Measurements from ENCODE around the gene ITGAV.

The ITGAV gene

DNA sequence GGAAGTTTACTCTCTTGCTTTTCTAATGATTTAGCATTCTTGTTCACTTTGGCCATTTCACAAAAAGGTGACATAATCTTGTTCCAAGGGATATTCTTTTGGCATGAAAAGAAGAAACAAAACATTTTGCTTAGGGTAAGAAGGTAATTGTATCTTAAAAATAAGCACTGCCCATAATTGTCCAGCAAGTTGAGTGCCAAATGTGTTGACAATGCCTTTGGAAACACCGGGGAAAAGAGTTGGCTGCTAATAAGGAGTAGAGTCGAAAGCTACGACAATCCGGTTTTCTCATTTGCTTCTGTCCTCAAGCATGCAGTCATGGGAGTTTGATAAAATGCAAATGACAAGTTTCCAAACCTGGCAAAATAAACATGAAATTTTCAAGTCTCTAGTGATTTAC lies 27.3 kb downstream of the ITGAV start:
- no peak for DNase-seq

DNA sequence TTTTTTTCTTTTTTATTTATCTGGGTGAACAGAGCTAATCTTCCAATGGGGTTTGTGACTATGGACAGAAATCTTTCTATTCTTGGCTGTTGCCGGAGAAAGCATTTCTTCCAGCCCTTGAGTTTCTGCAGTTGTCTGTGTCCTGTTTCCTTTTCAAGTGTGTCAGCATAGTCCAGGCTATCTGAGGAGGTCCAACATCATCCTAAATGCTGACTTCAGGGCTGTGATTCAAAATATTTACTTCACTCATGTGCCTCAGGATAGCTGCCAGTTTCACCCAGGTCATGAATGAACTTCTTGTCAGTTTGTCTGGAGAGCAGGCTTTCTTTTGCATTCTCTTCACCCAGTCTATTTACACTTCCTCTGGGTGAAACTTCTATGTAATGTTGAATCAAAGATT lies 27.9 kb downstream of the ITGAV start:
- no peak for DNase-seq

DNA sequence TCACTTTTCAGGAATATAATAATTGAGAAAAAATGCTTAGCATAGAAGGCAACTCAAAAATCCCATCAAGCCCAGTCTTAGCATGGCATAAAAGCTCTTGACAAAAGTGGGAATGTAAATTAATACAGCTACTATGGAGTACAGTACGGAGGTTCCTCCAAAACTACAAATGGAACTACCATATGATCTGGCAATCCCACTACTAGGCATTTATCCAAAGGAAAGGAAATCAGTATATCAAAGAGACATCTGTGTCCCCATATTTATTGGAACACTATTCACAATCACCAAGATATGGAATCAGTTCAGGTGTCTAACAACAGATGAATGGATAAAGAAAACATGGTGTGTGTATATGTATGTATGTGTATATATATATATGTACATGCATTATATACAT lies 28.8 kb downstream of the ITGAV start:
- DNase-seq = no peak

GRCh38 chr2:186623084-186623483 lies 33.2 kb downstream of the ITGAV start:
- DNase-seq = no peak

DNA sequence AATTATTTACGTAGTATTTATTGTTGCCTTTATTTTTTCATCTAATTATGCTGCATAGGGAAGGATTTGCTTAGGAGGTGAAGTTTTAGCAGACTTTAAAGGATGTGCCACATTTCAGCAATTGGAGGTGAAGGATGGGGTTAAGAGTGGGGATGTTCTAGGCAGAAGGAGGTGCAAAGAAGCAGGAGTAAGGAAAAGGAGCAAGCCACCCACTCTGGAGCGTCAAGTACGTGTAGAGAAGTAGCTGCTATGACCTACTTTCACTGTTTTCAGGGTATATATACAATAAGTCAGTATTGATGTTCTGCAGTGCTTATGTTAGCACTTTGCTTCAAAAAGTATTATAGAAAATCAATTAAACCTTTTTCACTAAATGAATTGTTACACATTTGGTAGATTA lies 34.4 kb downstream of the ITGAV start:
- DNase-seq = no peak

DNA sequence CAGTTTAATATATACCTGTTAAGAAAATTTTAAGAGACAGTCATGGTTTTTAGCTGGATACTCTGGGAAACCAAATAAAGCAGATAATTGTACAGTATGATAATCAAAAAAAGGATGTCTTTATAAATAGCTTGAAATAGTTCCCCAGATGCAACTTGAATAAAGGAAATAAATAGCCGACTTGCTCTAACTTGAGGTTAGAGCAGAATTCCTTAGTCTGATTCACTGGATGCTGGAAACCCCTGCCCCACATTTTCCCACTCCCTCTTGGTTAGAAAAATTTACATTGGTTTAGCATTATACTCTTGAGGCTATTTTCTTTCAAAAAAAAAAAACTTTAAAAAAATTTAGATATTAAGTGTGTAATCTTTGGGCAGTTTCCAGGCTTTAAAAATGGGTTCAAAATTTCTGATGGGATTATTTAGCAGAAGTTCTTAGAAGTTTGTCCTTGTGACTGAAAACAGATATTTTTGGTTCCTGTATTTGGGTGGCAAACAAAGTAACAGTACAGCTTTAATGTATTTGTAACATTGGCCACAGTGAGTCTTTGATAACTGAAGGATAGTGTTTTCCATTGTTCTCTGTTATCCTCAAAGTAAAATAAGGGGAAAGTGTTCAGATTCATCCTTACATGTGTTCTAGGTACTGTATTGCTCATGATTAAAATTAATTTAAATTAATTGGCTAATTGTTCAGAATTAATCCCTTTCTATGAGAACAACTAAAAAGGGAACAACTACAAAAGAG lies 39.6 kb downstream of the ITGAV start:
- DNase-seq = no peak

DNA sequence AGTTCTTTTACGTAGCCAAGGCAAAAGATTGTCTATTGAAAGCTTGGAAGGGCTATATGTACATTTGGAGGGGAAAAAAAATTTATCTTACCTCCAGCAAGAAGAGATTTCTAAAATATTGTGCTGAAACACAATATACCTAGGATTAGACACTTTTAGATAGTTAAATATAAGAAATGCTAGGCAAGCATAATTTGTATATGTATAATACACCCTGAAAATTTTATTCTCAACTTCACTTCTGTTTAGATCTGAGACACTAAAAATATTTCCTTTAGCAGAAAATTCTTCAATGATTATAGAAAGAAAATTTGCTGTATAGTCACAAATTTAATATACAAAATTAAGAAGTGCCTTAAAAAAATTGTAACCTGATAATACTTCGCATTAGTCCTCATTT lies 42.6 kb downstream of the ITGAV start:
- no peak for DNase-seq

GRCh38 chr2:186634701-186635100 lies 44.8 kb downstream of the ITGAV start:
- no peak for DNase-seq

DNA sequence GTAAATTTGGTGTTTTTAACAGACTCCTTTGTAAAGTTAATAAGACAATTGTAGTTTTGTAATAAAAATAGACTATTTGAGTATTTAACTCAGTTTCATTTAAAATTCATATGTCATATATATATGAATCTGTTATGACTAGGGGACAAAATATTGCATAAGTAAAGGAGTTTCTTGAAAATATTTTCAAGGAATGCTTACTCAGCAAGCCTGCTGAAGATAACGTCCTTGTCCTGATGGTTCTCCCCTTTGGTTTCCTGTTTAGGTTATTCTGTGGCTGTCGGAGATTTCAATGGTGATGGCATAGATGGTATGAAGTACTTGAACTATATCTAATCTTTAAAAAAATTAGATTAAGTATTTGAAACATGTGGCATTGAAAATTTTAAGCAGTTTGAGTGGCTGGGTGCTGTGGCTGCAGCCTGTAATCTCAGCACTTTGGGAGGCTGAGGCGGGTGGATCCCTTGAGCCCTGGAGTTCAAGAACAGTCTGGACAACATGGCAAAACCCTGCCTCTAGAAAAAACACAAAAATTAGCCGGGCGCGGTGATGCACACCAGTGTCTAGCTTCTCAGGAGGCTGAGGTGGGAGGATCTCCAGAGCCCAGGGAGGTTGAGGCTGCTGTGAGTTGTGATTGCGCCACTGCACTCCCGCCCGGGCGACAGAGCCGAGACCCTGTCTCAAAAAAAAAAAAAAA lies 47.1 kb downstream of the ITGAV start:
- no peak for DNase-seq

- DNase-seq = no peak
These were observed 47.6 kb downstream of the ITGAV start for GRCh38 chr2:186637497-186637800.

- no peak for DNase-seq
These were observed 50.1 kb downstream of the ITGAV start for GRCh38 chr2:186639939-186640338.

- DNase-seq = no peak
These were observed 51.4 kb downstream of the ITGAV start for GRCh38 chr2:186641132-186641806.

DNA sequence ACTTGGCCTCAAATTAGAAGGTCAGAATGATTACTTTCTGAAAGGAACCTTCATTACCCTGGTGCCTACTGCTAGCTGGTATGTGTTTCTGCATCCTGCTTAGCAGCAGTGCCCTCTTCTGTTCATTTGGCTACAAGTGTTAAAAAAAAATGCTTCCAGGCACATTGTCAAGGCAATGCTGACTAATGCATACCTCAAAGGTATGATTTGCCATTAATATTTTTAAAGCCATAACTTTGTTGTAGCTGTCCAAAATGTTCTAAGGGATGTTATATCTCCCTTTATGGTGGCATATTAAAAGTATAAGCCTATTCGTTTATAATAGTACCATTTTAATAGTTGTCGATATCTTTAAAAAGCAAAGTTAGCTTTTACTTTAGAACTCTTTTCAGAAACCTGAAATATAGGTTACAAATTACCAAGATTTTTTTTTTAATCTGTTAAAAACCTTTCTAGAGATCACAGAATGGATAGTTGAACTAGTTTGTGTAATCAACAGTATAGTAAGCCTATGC lies 52.0 kb downstream of the ITGAV start:
- DNase-seq = peak; percentile 24

DNA sequence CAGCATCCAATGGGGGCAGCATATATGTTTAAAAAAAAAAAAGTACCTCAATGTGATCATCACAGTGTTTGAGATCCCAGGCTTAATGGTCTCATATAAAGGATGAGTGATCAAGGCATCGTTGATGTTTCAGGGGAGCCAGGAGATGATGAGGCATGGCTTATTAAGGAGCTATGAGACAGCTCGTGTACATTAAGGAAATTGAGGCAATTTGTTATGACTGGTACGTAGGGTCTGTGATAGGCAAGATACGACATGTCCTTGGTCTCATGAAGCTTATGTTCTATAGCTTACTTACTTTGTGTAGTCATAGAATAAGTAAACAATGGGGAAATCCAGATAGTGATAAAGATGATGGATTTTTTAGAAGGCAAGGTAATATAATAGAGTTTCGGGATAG lies 54.9 kb downstream of the ITGAV start:
- no peak for DNase-seq

- no peak for DNase-seq
These were observed 56.1 kb downstream of the ITGAV start for GRCh38 chr2:186645999-186646398.

DNA sequence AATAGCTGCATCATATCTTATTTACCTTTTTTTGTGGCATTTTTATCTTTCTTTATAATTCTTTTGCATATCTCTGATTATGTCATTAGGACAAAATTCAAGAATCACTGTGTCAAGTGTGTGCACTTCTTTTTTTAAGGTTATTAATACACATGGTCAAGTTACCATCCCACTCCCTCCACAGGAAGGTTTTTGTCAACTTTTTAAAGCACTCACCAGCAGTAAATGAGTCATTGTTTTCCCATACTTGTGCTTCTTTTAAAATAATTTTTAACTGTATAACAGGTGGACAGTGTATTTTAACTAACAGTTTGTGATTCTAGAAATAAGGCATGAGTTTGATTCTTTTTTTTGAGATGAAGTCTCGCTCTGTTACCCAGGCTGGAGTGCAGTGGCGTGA lies 58.3 kb downstream of the ITGAV start:
- no peak for DNase-seq

DNA sequence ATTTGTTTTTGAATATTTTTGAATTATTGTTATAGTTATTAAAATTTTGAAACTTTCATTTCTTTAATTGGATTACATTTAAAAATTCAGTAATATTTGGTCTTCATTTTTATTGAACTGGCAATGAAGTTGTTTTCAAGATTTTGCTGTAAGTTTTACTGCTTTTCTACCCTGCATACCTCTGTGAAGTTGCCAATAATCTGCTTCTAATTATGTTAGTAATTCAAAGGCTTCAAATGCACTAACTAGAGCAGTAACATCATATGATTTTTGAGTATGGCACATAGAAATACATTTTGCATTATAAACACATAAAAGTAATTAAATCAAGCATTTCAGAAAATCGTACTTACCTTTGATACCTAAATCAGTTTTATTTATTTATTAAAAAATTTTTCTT lies 63.7 kb downstream of the ITGAV start:
- no peak for DNase-seq

DNA sequence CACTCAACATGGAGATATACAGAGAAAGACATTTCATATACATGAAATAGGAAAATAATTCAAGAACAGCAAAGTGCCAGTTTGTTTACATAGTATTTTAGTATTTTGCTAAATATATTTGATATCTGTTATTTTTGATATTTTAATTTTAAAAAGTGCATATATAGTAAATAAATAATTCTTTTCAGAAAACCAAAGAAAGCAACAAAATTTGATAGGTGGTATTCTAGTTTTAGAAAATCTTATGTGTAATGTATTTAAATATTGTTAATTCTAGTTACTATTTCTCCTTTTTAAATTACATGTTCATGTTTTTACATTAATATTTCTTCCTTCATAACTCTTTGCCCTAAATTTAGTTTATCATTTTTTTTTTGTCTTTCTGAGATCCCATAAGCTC lies 69.5 kb downstream of the ITGAV start:
- no peak for DNase-seq

- DNase-seq = no peak
These were observed 74.7 kb downstream of the ITGAV start for GRCh38 chr2:186664385-186665043.

- no peak for DNase-seq
These were observed 79.3 kb downstream of the ITGAV start for GRCh38 chr2:186669146-186669545.

- DNase-seq = no peak
These were observed 81.0 kb downstream of the ITGAV start for GRCh38 chr2:186670831-186671230.

DNA sequence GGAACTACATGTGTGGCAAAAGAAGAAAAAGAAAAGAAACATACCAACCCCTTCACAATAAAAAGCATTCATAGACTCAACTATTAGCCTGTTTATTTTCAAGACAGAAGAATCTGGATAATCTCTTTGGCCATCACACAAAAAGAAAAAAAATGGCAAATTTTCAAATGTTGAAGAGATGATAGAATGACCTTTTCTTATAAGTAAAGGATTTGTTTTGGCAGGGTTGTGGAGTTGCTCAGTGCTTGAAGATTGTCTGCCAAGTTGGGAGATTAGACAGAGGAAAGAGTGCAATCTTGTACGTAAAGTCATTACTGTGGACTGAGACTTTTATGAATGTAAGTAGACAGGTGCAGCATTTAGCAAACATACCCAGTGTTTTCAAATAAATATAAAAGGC lies 85.5 kb downstream of the ITGAV start:
- no peak for DNase-seq

DNA sequence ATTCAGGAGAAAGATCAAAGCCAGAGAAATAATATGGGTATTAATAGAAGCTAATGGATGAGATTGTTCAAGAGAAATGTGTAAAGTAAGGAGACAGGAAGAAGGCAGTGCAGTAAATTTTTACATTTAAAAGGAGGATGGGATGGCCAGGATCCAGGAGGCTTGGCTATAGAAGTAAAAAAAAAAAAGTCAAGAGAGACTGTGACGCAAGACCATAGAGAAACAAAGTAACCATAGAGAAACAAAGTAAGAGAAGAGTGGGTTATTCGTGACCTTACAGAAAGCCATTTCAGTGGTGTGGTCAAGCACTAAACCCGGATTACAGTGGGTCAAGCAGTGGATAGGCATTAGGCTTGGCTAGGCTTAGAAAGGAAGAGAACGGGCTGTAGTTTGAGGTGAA lies 93.5 kb downstream of the ITGAV start:
- DNase-seq = no peak

DNA sequence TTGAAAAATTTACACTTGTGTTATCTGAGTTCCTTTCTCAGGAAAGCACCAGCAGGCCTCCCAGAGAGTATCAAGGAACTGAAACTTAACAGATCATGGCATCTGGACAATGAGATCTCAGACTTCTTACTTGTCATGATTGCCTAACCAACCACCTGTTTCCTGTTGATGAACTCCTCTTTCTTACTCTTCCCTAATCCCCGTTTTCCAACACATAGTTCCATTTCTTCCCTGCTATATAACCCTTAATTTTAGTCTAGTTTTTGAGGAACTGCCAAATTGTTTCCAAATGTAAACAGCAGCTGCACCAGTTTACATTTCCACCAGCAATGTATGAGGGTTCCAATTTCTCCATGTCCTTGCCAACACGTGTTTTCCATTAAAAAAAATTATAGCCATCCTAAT lies 98.0 kb downstream of the ITGAV start:
- DNase-seq = no peak
